Measurements from ENCODE around the gene CERKL.

DNA sequence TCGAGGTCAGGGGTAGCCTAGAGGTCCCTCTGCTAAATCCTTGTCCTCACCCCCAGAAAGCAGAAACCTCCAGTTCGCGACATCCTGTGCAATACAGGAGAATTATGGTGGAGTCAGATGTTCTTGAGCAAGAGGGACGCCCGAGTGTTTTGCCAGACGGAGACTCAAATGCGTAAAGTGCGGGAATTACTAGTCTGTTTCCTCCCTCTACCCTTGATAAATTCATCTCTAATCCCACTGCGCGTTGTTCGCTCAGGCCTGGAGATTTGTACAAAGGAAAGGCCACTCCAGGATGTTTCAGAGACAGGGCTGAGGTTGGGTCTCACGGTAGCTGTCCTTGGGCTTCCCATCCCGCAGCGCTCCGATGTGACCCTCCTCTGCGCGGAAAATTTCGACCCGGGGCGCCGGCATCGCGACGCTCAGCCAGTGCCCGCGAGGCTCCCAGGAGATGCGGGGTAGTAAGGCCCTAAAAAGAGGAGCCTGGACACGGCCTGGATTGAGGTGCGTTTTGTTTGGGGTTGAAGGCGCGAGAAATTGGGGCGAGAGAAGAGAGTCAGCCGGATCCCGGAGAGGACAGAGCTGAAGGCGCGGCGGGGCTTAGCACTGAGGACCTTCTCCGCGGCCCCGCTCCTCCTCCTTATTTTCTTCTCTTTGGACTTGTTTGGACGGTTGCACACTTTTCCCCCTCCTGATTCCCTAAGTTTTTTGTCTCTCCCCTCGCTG is 26.1 kb upstream of the CERKL start:
- TF ChIP-seq EZH2 (IDR thresholded peaks at IDR 0.05; ENCODE audit: borderline replicate concordance) (peak; percentile 73), EZH2phosphoT487 (IDR thresholded peaks at IDR 0.05; ENCODE audit: low read depth, severe bottlenecking, unreplicated experiment) (no peak)
- TF ChIP-seq, protein P1, sequence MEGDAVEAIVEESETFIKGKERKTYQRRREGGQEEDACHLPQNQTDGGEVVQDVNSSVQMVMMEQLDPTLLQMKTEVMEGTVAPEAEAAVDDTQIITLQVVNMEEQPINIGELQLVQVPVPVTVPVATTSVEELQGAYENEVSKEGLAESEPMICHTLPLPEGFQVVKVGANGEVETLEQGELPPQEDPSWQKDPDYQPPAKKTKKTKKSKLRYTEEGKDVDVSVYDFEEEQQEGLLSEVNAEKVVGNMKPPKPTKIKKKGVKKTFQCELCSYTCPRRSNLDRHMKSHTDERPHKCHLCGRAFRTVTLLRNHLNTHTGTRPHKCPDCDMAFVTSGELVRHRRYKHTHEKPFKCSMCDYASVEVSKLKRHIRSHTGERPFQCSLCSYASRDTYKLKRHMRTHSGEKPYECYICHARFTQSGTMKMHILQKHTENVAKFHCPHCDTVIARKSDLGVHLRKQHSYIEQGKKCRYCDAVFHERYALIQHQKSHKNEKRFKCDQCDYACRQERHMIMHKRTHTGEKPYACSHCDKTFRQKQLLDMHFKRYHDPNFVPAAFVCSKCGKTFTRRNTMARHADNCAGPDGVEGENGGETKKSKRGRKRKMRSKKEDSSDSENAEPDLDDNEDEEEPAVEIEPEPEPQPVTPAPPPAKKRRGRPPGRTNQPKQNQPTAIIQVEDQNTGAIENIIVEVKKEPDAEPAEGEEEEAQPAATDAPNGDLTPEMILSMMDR (IDR thresholded peaks at IDR 0.05; ENCODE audit: poor library complexity), result no peak
